Fibroblast of skin of right biceps (primary cell): ENCODE results near the gene NGFR.

Experiments
- DNase-seq: peaks from one replicate; pipeline ENCODE4 v3.0.0-alpha.2; 2013

Gene NGFR, protein sequence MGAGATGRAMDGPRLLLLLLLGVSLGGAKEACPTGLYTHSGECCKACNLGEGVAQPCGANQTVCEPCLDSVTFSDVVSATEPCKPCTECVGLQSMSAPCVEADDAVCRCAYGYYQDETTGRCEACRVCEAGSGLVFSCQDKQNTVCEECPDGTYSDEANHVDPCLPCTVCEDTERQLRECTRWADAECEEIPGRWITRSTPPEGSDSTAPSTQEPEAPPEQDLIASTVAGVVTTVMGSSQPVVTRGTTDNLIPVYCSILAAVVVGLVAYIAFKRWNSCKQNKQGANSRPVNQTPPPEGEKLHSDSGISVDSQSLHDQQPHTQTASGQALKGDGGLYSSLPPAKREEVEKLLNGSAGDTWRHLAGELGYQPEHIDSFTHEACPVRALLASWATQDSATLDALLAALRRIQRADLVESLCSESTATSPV

DNA sequence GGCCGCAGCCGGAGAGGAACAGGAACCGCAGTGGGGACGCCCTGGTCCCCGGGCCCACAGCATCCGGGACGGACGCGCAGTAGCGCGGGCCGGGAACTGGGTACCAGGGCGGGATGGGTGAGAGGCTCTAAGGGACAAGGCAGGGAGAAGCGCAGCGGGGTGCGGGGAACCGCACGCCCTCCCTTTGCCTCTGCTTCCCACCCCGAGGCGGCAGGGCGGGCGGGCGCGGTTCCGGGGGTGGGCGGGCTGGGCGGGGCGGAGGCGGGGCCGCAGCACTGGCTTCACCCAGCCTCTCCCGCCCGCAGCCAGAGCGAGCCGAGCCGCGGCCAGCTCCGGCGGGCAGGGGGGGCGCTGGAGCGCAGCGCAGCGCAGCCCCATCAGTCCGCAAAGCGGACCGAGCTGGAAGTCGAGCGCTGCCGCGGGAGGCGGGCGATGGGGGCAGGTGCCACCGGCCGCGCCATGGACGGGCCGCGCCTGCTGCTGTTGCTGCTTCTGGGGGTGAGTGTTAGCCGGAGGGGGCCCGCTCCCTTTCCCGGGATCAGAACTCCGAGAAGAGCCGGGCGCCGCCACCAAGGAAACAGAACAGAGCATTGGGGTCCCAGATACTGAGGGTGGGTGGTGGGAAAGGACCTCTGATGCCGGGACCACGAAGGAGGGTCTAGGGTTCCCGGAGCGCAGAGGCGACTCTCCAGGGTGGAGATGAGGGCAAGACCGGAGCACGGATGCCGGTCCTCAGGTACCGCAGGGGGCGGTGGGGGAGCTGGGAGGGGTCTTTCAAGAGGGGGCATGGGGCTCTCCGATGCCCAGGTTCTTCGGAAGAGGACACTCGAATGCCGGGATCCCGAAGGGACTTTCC is at the start of gene NGFR:
NGFR (plus strand) TSS at position 308 of the 856 bp plus-strand sequence; CDS start at position 433, 125 bp downstream.
- DNase-seq: peak; percentile 42

DNA sequence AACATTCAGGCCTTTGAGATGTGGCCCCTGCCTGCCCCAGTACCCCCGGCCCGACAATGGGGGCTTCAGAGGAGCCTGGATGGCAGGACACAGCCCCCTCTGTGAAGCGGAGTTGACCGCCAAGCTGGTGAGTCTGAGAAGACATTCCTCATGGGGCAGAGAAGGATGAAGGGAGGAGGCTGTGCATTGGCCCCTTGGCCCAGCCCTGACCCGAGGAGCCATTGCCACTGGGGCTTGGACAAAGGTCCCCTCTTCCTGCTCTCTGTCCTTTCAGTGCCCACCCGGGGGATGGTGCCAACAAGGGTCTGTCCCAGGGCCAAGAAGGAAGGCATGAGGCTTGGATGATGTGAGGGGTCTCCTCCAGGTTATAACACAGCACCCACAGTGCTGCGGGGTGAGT is 49.5 kb upstream of the NGFR start:
- no peak for DNase-seq

DNA sequence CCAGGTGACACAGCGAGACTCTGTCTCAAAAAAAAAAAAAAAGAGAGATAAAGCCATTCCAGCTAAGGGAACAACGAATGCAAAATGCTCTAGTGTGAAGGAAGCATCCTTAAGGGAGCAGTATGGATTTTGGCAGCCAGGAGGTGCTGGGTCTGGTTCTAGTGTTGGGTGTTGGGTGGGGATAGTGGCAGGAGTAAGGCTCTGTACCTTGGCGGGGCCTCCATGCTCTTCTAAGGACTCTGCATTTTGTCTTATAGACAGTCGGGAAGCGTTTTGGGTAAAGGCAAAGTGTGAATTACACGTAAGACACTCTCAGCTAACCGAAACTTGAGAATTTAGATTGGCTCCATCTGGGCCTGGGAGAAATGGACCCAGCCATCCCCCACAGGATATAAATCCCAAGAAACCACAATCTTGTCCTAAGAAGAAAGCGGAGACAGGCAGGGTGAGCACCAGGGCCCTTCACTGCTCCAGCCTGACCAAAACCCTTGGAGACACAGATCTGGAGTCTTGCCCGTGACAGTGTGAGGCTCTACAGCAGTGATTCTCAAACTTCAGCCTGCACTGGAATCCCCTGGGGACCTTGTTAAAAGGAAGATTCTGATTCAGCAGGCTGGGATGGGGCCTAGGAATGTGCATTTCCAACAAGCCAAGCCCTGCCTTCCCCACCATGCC is 47.3 kb upstream of the NGFR start:
- DNase-seq: peak; percentile 84

DNA sequence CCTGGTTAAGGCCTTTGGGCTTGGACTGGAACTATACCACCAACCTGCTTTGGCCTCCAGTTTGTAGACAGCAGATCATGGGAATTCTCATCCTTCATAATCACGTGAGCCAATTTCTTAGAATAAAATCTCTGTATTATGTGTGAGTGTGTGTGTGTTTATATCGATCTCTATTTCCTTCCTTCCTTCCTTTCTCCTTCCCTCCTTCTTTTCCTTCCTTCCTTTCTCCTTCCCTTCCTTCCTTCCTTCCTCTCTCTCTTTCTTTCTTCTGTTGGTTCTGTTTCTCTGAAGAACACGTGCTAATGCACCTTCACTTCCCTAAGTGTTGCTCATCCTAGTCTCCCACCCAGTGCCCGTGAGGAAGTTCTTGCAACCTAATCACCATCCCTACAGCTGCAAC is 44.9 kb upstream of the NGFR start:
- DNase-seq: no peak

DNA sequence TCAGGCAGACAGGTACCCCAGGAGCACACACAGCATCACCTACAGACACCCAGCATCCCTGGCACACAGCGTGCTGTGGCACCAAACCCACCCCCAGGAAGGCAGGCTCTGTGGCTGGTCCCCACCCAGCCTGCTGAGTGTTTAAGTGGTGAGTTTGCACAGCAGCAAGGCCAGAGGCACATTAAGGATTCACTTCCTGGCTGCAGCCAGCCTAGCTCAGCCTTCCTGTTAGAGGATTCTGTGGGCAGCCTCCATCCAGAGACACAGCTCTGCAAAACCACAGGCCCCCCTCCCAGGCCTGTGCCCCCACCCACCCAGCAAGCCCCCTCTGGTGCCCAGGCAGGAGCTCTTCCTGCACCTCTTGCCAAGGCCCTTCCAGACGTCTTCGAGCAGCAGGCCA is 44.4 kb upstream of the NGFR start:
- peak; percentile 62 for DNase-seq

DNA sequence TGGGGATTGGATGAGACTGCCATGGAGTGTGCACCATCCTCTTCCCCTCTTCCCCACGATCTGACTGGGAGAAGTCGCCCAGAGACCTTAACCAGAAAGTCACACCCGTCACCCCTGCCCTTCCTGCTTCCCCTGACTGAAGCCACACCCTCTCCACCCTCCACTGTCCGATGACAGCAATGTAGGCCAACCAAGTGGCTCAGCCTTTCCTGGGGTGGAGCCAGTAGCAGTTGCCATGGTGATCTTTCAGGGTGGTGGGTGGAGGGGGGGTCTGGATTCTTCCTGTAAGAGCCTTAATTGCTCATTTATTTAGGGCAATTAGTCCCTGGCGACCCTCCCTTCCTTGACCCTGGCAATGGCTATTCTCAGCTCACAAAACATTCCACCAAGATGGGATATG is 42.9 kb upstream of the NGFR start:
- no peak for DNase-seq

DNA sequence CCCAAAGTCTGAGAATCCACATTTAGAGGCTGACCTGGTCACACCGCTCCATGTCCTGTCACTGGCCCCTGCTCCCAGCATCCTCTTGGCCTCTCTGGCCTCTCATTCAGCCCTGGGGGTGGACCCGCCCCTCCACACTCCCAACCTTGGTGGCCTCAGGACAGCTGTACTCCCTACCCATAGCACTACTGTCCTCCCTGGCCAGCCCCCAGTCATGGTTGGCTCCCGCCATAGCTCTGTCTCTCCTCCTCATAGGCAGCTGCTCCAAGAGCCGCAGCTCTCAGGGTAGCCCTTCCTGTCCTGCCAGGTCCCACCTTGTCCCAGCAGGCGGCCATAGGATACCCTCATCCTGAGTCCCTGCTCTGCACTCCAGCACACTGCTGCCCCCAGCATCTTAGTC is 42.4 kb upstream of the NGFR start:
- no peak for DNase-seq

DNA sequence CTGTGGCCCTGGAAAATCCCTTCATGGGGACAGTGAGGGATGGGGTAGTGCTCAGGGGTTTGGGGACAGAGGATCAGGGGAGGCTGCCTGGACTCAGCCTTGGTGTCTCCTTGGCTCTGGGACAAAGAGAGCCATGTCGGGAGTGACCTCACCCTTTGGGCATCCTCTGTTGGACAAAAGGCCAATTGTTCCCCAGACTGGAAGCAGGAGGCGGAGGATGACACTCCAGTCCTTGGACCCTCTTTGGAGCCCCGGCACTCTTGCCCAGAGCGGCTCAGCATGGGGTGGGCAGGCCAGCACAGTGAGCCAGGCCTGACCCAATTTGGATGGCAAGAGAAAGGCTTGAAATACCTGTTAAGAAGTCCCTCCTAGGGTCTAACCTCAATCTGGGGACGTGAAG is 41.0 kb upstream of the NGFR start:
- no peak for DNase-seq

DNA sequence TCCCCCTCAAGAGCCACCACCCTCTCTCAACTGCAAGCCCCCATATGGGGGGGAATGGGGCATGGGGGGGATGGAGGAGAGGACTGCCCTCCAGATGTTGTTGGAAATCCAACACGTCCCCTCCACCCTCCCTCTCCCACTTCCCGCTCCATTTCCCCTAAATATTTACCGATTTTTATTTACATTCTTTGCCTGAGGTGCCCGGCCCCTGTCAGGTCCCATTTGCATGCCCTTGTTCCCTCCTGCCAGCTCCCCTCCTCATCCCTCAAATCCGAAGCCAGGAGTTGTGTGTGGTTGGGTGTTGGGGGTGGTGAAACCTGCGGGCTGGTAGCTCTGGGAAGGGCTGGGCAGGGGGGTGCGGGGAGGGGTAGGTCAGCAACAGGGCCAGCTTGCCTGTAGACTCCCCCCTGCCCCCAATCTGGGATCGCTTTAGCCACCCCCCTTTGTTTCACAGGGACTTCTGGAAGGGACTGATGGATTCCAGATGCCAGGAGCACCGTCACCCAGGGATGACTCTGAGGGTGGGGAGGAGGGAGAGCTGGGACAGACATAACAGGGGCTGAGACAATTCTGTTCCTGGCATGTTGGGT is 39.7 kb upstream of the NGFR start:
- DNase-seq: peak; percentile 68

DNA sequence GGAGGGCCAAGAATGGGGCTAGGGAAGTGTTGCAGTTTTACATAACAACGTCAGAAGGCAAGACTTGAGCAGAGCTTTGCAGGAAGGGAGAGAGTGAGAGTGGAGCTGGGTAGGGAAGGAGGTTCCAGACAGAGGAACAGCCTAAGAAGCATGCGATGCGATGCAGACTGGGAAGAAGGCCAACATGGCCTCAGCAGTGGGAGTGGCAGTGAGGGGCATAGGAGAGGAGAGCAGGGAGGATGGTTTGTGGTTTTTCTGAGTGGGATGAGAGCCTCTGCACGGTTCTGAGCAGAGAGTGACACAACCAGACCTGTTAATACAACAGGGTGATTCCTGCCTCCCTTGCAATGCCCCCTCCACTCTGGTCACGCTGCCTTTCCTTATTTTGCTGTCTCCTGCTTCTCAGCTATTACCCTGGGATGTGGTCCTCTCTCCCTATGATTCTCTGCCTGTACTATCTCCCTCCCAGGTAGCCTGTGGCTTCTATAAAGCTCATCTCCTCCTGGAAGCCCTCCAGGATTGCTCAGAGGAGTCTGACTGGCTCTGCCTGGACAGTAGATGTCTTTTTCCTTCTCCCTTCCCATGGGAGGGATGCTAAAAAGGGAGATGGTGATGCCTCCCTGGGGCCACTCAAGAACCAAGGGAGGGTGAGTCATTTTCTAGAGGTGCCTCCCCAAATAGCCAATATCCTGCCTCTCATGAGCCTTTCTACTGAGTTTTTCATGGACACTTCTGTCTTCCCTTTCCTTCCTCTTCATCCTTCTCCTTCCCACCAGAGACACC is 38.7 kb upstream of the NGFR start:
- DNase-seq: peak; percentile 94

DNA sequence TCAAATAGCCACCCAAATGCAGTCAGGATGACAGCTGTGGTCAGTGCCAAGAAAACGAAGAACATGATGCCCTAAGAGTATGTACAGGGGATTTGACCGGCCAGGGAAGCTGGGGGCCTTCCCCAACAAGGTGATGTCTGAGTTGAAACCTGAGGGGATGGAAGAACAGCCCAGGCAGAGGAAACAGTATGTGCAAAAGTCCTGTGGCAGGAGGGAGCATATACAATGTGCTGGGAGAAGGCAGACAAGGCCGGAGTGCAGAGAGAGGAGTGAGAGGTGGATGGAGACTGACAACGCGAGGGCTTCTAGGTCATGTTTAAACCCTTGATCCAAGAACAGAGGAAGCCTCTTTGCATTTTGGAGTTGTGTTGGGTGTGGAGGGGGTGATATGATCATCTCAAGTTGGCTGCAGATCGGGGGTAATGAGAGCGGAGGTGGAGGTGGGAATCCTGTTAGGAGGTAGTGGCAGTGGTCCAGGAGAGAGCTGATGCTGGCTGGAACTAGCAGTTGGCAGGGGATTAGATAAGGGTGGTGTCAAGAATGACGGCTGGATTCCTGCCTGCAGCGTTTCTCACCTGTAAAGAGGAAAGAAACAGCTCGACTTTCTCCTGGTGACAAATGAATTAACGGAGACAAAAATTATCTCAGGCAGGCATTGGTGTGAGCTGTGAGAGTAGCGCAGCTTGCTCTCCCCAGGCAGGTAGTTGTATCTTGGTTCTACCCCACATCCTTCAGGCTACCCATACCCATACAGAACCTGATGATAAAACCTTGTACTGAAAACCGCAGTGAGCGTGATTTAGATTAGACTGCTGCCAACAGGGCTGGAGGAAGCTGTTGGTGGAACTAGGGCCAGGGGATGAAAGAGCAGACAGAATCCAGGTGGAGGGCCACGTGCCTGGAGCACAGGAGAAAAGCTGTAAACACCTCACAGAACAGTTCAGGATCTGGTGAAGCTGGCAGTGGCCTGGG is 37.2 kb upstream of the NGFR start:
- no peak for DNase-seq

DNA sequence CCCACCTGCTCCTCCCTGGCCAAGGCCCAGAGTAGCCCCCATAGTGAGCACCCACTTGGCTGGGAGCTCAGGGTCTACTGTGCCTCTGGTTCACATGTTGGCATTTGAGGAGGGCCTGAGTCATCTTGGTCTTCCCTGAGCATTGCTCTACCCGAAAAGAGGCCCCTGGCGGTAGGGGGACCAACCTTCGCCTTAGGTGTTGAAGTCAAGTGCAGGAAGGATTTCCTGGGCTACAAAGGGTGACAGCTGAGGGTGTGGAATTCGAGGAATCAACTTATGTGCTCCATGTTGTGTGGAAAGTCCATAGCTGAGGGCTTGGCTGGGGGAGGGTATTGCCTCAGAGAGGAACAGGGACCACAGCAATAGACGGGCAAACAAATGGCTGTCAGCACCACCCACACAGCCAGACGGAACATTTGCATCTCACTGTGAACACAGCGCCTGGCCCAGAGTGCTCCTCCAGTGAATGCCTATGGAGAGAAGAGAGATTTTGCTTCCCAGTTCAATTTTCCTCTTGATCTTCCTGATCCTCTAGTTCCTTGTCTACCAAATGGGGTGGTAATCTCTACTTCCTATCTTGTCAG is 35.6 kb upstream of the NGFR start:
- DNase-seq: no peak

DNA sequence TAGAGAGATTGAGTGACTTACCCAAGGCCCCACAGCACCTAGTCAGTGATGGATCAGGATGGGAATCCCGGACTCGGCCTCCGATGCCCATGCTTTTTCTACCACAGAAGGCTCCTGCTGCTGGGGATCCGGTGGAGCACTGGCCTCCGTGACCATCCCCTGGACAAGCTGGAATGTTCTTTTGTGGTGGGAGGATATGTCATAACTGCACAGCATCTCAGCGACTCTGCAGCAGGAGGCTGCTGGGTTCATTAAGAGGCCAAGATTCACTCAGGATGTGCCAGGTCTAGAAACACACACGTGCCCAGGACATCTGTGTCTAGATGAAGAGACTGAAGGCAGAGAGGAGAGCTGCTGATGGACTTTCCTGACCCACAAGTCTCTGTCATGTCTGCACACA is 34.7 kb upstream of the NGFR start:
- DNase-seq: no peak

DNA sequence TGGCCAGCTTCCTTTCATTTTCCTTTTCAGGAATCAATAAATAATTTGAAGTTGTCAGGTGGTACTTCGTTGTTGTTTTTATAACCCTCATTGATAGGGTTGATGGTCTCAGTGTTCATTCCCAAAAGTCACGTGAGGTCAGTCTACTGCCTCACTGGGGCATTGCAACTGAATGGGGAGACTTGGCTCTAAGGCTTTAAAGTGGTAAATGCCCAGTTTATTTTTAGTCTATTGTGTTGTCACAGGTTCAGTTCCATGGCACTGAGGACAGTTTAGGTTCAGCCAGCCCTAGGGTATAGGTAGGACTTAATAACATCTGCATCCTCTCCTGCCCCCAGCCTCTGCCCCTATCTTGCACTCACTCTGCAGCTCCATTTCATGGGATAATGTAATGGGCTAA is 33.5 kb upstream of the NGFR start:
- DNase-seq: no peak

DNA sequence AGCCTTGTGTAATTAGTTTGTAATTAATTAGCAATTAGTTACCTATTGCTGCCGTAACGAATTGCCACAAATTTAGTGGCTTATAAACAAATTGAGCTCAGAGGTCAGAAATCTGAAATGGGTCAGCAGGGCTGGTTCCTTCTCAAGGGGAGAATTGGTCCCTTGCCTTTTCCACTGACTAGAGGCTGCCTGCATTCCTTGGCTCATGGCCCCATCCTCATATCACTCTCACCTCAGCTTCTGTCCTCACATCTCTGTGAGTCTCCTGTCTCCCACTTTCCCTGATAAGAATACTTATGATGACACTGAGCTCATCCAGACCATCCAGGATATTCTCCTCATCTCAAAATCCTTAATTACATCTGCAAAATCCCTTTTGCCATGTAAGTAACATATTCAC is 31.0 kb upstream of the NGFR start:
- no peak for DNase-seq

DNA sequence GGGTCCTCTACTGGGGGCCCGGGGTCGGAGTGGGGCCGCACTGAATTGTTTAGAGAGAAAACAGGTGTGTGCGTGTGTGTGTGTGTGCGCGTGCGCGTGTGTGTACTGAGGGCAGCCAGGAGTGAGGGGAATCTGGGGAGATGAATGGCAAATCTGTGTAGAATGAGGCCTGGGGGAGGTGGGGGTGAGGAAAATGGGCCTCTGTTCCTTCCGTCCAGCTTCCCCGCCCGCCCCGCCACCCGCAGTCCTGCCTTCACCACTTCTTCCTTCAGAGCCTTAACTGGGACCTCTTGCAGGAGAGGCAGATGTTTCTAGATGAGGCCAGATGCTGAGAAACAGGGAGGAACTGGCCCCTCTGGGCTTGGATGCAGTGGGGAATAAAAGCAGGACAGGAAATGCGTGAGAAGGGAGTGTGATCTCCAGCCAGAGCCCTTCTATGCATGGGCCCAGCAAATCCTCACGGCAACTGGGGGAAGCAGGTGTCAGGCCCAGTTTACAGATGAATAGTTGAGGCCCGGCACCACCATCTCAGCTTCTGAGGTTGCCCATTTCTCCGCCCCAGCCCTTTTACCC is 29.7 kb upstream of the NGFR start:
- DNase-seq: no peak

DNA sequence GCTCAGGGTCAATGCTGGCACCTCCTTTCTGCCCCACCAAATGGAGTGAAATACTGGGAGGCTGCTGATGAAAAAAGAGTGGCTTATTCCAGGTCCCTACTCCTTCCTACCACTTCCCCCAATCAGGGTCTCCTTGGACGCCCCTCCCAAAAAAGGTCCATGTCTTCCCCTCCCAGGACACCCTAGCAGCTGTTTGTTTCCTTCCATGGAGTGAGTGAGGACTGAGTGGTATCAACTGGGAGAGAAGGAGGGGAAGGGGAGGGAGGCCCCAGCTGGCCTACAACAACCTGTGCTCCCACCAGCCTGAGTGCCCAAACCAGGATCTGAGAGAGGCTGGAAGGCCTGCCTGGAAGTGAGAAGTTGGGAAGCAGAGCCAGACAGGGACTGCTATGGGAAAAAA is 28.7 kb upstream of the NGFR start:
- DNase-seq: no peak

DNA sequence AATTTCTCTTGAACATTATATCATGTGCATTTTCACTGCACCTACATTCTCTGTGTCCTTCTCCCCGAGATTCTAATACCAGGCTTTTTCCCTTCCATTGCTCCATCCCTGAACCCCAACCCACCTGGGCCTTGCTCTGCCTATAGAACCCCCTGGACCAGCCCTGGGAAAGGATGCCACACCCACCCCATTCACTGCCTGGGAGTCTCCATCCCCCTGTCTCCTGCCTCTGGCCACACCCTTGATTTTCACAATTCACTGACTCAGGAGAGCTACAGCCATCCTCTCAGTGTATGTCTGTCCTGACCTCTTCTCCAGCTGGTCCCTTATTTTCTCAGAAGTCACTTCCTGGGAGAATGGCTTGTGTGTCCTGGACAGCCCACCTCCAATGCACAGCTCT is 27.9 kb upstream of the NGFR start:
- DNase-seq: no peak

DNA sequence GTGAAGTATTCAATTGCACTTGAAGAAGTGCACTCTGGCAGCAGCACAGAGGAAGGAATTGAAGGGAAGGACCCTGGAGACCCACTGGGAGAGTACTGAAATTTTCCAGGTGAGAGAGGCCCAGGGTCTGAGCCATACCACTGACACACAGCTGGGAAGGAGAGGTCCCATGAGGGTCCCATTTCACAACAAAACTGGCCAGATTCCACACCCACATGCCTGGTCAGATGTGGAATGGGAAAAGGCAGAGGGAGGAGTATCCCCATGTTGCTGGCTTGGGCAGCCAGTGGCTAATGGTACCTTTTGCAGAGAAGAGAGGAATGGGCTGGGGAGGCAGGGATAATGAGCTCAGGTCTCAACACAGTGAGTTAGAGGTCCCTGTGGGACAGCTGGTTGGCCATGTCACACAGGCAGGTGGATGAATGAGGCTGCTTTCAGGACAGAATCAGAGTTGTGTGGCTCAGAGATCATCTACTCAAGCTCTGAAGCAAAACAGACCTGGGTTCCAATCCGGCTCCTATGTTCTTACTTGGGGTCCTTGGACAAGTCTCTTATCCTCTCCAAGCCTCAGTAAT is 26.2 kb upstream of the NGFR start:
- DNase-seq: no peak
